ENCODE results near the gene RGL2. TPM values are rescaled to one million over a fixed set of nuclear protein-coding genes. Genes with fewer than 3 reads are reported as not detected.

Gene RGL2
- total RNA-seq, 1 donor from 2014 or later: 77.6 TPM

- Mint-ChIP-seq H3K27me3 (ENCODE audit: unreplicated experiment) (no peaks in the 10 kb centered on the region), H3K27ac (ENCODE audit: unreplicated experiment) (peak overlapping the region; percentile 70), H3K4me1 (ENCODE audit: unreplicated experiment) (peaks cover 63% of the 10 kb centered on the region), H3K4me3 (ENCODE audit: unreplicated experiment) (peak overlapping the region; percentile 70), H3K36me3 (ENCODE audit: unreplicated experiment) (peaks cover 20% of the 10 kb centered on the region), H3K9me3 (ENCODE audit: unreplicated experiment) (no peaks in the 10 kb centered on the region)
- no peak for DNase-seq (ENCODE audit: extremely low spot score, unreplicated experiment)
- no peak for TF ChIP-seq CTCF (IDR thresholded peaks at IDR 0.05)
These were observed 18.1 kb upstream of the RGL2 start for GRCh38 chr6:33316603-33317418.

- H3K9me3 Mint-ChIP-seq (ENCODE audit: unreplicated experiment): no peaks in the 10 kb centered on the region
- H3K4me1 Mint-ChIP-seq (ENCODE audit: unreplicated experiment): peaks cover 64% of the 10 kb centered on the region
- DNase-seq (ENCODE audit: extremely low spot score, unreplicated experiment): no peak
- peak overlapping the region; percentile 70 for H3K4me3 Mint-ChIP-seq (ENCODE audit: unreplicated experiment)
- TF ChIP-seq CTCF (IDR thresholded peaks at IDR 0.05): no peak
- H3K36me3 Mint-ChIP-seq (ENCODE audit: unreplicated experiment): peaks cover 20% of the 10 kb centered on the region
- H3K27ac Mint-ChIP-seq (ENCODE audit: unreplicated experiment): peak overlapping the region; percentile 99
- H3K27me3 Mint-ChIP-seq (ENCODE audit: unreplicated experiment): no peaks in the 10 kb centered on the region
These were observed 17.3 kb upstream of the RGL2 start for GRCh38 chr6:33315793-33316602.

- no peaks in the 10 kb centered on the region for H3K9me3 Mint-ChIP-seq (ENCODE audit: unreplicated experiment)
- peak overlapping the region; percentile 99 for H3K27ac Mint-ChIP-seq (ENCODE audit: unreplicated experiment)
- H3K36me3 Mint-ChIP-seq (ENCODE audit: unreplicated experiment): peaks cover 16% of the 10 kb centered on the region
- H3K27me3 Mint-ChIP-seq (ENCODE audit: unreplicated experiment): no peaks in the 10 kb centered on the region
- H3K4me1 Mint-ChIP-seq (ENCODE audit: unreplicated experiment): peaks cover 61% of the 10 kb centered on the region
- H3K4me3 Mint-ChIP-seq (ENCODE audit: unreplicated experiment): peak overlapping the region; percentile 96
- DNase-seq (ENCODE audit: extremely low spot score, unreplicated experiment): no peak
- no peak for TF ChIP-seq CTCF (IDR thresholded peaks at IDR 0.05)
These were observed 16.4 kb upstream of the RGL2 start for GRCh38 chr6:33314943-33315792.

GRCh38 chr6:33314515-33314942 lies 15.8 kb upstream of the RGL2 start:
- Mint-ChIP-seq H3K36me3 (ENCODE audit: unreplicated experiment) (peaks cover 13% of the 10 kb centered on the region), H3K27me3 (ENCODE audit: unreplicated experiment) (no peaks in the 10 kb centered on the region), H3K4me1 (ENCODE audit: unreplicated experiment) (peaks cover 56% of the 10 kb centered on the region), H3K9me3 (ENCODE audit: unreplicated experiment) (no peaks in the 10 kb centered on the region), H3K4me3 (ENCODE audit: unreplicated experiment) (peak overlapping the region; percentile 96), H3K27ac (ENCODE audit: unreplicated experiment) (peak overlapping the region; percentile 99)
- DNase-seq (ENCODE audit: extremely low spot score, unreplicated experiment): no peak
- TF ChIP-seq CTCF (IDR thresholded peaks at IDR 0.05): no peak

All from osteocyte (in vitro differentiated cells).